HTERT RPE-1 (cell line): ENCODE data around the gene MEIS1.

Source experiments
- in situ Hi-C: fragments of 300-500 bp; cut with MboI; formaldehyde crosslinking; loops from 4 replicates; pipeline ENCODE4 v1.14.3; 2020; ENCODE audit warnings: low sequenced_read_pairs

Gene MEIS1

GRCh38 chr2:66498289-66498975, 63.5 kb downstream of the MEIS1 start:
- in situ Hi-C loops: no loop called here

- in situ Hi-C loops: no loop called here
Measured at GRCh38 chr2:66501267-66501666, 66.3 kb downstream of the MEIS1 start.

DNA sequence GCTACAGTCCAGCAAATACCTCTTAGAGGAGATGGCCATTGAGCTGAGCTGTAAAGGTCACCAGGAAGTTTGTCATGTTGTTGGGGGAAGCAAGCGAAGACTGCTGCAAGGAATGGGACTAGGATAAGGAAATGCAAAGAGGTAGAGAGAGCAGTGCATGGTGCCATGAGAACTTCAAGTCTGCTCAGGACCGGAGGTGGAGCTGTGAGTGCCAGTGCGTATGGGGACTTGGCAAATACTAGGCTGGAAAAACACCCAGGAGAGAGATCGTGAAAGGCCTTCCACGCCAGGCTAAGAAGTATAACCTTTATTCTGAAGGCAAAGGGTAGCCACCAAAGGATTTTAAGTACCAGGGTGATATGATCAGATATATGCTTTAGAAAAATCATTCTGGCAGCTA, 71.3 kb downstream of the MEIS1 start:
- in situ Hi-C loops: no loop called here

DNA sequence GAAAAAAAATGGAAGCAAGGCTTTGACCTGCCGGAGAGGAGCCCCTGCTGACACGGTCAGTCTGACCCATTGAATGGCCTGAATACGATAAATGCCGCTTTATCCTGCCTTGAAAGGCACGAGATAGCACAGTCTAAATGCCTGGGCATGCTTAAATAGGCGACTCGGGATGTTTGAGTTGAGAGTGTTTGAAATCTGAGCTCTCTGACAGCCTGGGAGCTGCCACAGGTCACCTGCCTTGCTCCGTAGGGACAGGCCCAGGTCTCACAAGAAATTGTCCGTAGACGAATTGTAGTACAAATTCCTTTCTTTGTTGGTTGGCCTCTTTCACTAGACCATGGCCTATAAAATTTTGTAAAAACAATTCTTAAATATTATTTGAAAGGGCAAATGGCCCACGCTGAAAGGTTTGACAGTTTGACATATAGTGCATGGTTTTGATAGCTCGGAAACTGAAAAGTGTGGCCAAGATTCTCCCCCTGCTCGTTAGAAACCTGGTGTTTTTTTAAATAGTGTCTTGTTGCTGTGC, 72.8 kb downstream of the MEIS1 start:
- in situ Hi-C loops: no loop called here

GRCh38 chr2:66508484-66509071, 73.7 kb downstream of the MEIS1 start:
- in situ Hi-C loops: no loop called here

GRCh38 chr2:66509326-66509811, 74.4 kb downstream of the MEIS1 start:
- in situ Hi-C loops: no loop called here

DNA sequence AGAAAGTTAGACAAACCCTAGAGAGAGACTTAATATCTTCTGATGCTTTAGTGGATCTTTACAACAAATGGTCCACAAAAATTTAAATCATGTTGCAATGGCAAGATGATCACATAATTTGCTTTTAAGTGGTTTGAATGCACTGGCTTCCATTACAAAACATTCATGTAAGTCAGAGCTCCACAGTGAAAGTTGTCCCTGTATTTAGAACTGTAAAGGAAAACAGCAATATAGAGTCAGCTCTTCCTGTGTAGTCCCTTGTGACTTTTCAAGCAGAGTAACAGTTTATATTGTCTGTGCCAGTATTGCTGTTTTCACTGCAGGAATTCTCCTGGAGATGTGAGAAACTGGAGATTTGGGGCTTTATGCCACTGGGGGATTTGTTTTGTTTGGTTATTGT, 77.7 kb downstream of the MEIS1 start:
- in situ Hi-C loops: no loop called here

- in situ Hi-C loops: no loop called here
Measured at GRCh38 chr2:66515743-66516142, 80.8 kb downstream of the MEIS1 start.

GRCh38 chr2:66516499-66516898, 81.6 kb downstream of the MEIS1 start:
- in situ Hi-C loops: no loop called here

DNA sequence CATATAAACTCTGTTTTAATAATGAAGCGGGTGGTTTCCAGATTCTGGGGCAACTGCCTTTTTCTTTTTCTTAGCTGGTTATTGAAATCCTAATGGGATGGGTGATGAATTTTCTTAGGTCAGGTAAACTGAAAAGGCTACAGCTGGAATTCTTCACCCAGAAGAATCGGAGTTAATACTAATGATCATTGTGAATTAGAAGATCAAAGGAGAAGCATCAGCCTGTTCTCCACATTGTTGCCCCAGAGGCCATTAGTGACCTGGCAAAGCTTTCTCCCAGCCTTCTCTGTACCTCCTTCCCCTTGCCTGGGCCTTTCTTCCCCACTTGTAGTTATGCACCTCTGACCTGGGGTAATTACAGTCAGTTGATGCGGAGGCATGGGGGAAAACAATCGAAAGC, 82.8 kb downstream of the MEIS1 start:
- in situ Hi-C loops: no loop called here

DNA sequence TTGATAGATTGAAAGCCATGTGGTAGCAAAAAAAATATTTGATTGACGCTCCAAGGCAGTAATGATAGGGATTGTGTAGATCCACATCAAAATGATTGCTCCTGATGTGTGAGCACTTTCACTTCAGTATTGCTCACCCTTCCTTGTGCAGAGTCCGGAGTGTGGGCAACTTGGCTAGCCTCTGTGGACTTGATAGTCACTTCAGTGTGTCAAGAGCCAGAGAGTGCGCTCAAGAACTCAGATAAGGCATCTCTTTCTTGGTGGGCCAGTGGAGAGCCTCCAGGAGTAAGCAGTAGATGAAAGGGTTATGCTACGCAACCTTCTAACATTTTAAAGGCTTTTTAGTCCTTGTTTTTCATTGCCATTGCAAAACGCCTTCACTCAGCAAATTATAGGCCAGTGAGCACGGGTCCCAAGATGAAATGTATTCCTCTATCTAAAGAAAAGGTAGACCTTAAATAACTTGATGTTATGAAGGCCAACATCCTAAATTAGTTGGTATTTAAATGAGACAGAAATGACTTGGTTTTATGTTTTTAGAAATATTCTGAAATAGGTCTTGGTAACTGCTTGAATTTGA, 84.4 kb downstream of the MEIS1 start:
- in situ Hi-C loops: no loop called here

- in situ Hi-C loops: no loop called here
Measured at GRCh38 chr2:66521291-66521922, 86.5 kb downstream of the MEIS1 start.

DNA sequence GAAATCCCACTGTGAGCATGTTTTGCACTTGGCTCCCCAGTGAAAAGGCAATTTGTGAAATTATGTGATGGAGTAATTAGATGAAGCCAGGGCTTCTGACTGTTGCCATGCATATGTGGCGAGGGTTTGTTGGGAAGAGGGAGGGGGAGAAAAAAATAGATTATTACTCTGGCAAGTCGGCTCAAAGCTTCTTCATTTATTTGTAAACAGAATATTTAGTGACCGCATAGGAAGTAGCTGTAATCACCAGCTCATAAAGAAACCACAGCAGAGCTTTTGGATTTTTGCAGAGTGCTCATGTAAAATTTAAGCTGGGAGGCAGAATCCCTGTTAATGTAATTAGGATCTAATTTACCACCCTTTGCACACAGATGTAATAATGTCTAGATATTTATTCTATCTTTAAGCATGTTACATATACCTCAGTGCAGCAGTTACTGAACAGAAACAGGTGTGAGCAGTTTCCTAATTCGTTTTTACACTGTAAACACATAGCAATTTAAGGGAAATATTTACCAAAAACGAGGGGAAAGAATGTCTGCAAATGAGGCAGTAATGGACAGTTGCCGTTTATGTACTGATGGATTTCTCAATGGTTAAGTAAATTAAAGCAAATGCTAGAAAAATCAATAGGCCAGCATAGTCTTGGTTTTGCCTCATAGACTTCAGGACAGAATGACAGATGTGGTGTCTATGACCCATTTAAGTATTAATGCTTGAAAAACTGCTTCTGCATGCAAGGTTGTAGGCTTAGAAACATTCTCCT, 87.9 kb downstream of the MEIS1 start:
- in situ Hi-C loops: no loop called here

- in situ Hi-C loops: no loop called here
Measured at GRCh38 chr2:66523377-66523969, 88.5 kb downstream of the MEIS1 start.

GRCh38 chr2:66523990-66524389, 89.1 kb downstream of the MEIS1 start:
- in situ Hi-C loops: no loop called here

- in situ Hi-C loops: no loop called here
Measured at GRCh38 chr2:66525606-66526005, 90.7 kb downstream of the MEIS1 start.

- in situ Hi-C loops: no loop called here
Measured at GRCh38 chr2:66526180-66526579, 91.3 kb downstream of the MEIS1 start.

DNA sequence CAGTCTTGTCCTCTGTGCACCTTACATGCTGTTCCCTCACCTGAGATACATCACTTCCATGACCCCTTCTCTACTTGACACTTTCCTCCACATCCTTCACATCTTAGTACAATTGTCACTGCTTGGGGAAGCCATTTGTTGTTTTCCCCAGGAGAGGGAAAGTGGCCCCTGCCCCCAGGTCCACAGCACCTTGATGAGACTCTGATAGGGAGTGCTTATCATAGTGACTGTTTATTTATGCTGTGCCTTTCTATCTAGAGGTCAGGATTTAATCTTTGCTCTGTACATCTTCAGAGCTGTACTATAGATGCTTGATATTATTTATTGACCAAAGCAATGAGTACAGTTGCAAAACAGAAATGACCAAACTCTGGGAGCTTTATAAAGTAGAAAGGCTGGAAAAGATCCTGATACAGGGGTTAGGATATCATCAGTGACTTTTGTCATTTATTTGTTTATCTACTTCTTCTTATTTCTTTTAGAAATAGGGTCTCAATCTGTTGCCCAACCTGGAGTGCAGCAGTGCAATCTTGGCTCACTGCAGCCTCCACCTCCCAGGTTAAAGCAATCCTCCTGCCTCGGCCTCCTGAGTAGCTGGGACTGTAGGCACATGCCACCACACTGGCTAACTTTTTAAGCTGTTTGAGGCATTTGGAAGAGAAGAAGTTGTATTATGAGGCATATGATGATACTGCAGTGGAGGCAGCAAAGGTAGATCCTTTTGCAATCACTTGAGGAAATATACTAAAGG, 94.2 kb downstream of the MEIS1 start:
- in situ Hi-C loops: no loop called here

- in situ Hi-C loops: no loop called here
Measured at GRCh38 chr2:66530651-66531050, 95.7 kb downstream of the MEIS1 start.

GRCh38 chr2:66531155-66531554, 96.2 kb downstream of the MEIS1 start:
- in situ Hi-C loops: no loop called here
